ENCODE data around the gene SHLD1.
"Not testable (repeated sequence)": the region's sequence is repeated elsewhere in the genome, so short reads cannot be mapped to it uniquely, and the experiment has no call there.

The SHLD1 gene

GRCh38 chr20:5781798-5782750, 31.9 kb downstream of the SHLD1 start:
- DNase-seq = no peak

- no peak for DNase-seq
Measured at GRCh38 chr20:5784735-5785134, 34.5 kb downstream of the SHLD1 start.

- DNase-seq = no peak
Measured at GRCh38 chr20:5785146-5785545, 34.9 kb downstream of the SHLD1 start.

DNA sequence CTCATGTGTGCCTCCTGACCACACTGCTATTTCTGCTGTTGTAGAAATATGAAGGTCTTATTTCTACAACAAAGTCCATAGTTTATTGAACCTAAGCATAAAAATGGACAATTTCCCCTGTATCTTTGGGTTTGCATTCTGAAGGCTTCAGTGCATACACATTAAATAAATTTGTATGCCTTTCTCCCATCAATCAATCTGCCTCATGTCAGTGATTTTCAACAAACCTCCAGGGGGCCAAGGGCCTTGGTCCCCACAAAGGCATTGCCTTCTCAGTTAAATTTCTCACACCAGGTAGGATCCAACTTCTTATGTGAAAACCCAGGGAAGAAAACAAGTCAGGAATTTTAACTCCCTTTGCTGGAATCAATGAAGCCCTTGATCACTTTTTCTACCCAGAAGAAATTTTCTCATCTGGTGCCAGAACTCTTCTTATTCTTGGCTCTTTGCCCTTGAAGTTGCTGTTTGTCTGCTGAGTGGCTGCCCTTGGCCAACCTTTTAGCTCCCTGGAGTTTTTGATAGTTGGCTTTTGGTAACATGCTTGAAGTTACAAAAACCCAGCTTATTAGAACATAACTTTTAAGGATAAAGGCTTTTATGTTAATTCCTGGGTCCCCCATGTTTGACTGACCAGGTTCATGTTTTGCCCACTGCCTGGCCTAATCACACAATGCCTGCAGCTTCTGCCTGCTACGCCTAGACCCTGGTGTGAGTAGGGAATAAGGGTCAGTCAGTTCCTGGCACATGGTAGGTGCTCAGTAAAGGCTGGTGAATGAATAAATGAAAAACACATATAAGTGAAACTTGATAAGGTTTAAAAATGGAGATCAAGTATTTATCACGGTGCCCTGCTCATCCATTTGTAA, 37.0 kb downstream of the SHLD1 start:
- DNase-seq = peak; percentile 41

DNA sequence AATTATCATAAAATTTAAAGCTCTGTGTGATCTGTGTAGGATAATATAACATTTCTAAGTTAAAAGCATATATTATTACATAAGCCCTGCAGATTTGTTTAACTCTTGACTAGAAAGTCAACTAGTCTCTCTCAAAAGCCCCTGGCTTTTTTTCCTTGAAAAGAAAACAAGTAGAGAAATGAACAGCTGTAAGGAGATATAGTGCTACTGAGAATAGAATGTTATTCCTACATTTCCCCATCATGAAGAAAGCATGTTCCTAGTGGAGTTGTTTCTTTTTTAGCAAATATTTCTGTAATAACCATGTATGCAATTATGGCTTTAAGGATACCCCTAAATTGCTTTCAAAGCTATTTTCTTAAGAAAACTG, 37.6 kb downstream of the SHLD1 start:
- no peak for DNase-seq

- peak; percentile 80 for DNase-seq
Measured at GRCh38 chr20:5788385-5788895, 38.2 kb downstream of the SHLD1 start.

- DNase-seq = no peak
Measured at GRCh38 chr20:5789827-5790226, 39.6 kb downstream of the SHLD1 start.

GRCh38 chr20:5793916-5794315, 43.7 kb downstream of the SHLD1 start:
- DNase-seq = no peak

GRCh38 chr20:5796331-5797040, 46.3 kb downstream of the SHLD1 start:
- no peak for DNase-seq

GRCh38 chr20:5797165-5797564, 47.0 kb downstream of the SHLD1 start:
- no peak for DNase-seq

- no peak for DNase-seq
Measured at GRCh38 chr20:5797843-5798462, 47.8 kb downstream of the SHLD1 start.

DNA sequence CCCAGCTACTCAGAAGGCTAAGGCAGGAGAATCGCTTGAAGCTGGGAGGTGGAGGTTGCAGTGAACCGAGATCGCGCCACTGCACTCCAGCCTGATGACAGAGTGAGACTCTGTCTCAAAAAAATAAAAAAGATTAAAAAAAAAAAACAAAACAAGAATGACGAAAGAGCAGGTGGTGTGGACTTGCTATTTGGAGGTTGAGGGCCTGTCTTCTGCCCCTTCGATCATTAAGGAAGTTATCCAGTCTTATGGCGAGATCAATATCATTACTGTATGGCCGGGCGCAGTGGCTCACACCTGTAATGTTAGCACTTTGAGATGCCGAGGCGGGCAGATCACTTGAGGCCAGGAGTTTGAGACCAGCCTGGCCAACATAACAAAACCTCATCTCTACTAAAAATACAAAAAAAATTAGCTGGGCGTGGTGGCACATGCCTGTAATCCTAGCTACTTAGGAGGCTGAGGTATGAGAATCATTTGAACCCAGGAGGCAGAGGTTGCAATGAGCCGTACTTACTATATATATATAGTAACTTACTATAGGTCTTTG, 53.6 kb downstream of the SHLD1 start:
- not testable (repeated sequence) for DNase-seq

DNA sequence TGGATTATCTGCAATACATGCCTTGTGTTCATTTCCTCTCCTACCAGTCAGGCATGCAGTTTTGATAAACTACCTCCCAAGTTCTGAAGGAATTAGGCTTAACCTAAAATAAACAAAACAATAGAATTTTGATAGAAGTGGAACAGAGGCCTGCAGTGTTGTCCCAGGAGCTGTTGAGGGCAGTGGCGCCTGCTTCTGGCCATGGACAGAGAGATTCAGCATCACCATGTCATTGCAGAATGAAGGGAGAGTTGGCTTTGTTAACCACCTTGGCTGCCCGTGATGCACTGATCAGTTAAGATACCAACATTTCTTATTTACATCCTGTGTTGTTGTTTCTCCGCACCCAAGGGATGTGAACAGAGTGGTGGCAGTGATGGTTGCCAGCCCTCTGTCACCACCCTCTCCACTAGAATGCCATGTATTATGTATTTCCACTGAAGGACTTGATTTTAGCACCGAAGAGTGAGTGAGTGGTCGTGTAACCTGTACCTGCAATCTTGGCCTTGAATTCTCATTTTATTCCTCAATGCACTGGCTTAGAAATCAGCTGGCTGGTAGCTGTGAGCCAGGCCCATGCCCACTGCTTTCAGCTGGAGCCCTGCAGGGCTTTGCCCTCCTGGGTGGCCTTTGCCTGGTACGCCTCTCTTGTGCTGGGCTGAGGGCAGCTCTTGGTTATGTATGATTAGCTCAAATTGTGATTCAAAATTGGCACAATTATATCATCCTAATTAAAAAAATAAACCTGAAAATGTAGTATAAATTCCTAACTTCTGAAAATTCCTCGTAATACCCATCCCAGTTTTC, 56.5 kb downstream of the SHLD1 start:
- DNase-seq = no peak

GRCh38 chr20:5807431-5807830, 57.2 kb downstream of the SHLD1 start:
- DNase-seq = no peak

DNA sequence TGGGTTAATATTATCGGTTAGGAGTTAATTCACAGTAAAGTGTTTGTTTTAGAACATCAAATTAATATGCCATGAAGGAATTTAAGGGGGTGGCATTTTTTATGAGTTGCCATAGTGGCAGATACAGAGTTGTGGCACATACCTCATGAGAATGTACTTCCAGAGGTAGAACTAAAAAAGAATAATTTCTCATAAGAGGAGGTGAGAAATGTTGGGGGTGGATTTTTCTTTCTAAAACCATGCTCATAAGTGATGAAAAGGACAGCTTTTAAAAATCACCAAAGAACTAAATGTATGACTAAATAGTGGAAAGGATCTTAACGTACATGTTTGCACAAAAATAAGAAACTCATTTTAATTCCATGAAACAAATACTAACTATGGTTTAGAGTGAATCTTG, 58.7 kb downstream of the SHLD1 start:
- no peak for DNase-seq

GRCh38 chr20:5809495-5809894, 59.3 kb downstream of the SHLD1 start:
- no peak for DNase-seq

DNA sequence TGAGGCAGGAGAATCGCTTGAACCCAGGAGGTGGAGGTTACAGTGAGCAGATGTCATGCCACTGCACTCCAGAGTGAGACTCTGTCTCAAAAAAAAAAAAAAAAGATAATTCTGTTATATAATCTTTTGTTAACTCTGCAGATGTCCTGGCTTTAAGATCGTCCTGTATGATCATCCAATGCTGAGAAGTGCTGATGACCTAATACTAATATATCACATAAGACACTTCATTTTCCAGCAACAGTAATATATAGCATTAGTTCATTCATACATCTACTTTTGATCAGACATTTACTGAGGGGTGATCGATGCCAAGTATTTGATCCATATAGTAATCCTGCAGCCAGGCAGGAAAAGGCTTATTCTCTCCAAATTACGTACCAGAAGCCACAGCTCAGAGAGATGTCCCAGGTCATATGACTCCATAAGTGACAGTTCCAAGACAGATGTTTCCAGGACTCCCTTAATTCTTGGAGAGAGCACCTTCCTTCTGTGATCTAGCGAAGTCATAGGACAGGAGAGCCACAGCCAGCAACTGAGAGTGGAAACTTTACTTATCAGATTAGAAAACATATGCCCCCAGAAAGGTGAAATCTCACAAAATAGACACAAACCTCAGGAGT, 60.7 kb downstream of the SHLD1 start:
- no peak for DNase-seq

DNA sequence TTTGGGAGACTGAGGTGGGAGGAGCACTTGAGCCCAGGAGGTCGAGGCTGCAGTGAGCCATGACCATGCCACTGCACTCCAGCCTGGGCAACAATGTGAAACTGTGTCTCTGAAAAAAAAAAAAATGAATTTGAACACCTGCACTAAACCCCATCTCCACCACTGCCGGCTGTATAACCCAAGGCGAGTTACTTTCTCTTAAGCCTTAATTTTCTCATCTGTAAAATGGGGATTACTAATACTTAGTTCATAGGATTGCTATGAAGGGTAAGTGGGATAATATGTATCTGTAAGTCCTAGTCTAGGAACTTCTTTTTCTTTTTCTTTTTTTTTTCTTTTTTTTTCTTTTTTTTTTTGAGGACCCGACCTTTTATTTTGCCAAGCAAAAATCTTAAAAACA, 61.5 kb downstream of the SHLD1 start:
- DNase-seq = no peak

- no peak for DNase-seq
Measured at GRCh38 chr20:5818346-5818681, 68.1 kb downstream of the SHLD1 start.

- no peak for DNase-seq
Measured at GRCh38 chr20:5820738-5821137, 70.5 kb downstream of the SHLD1 start.

Measured in fibroblast of skin of abdomen (primary cell).